B cell (primary cell): ENCODE results near the gene BTBD10. TPM values are rescaled to one million over a fixed set of nuclear protein-coding genes. Genes with fewer than 3 reads are reported as not detected.

Source experiments
- ATAC-seq: fragments of 200-7000 bp; cut with Tn5 transposase; one replicate; pipeline ENCODE4 v1.10.0; 2021; ENCODE audit warnings: low read depth, mild to moderate bottlenecking, moderate number of reproducible peaks, moderate library complexity
- CTCF ChIA-PET: fragments of 350-600 bp; sonication (Branson Sonifier 250); formaldehyde crosslinking; loops from one replicate; lab custom pipeline; 2021; ENCODE audit warnings: antibody characterized with exemption, inconsistent platforms; lab: Charles Lee
- POLR2A ChIA-PET: fragments of 350-600 bp; sonication (Branson Sonifier 250); formaldehyde crosslinking; loops from one replicate; lab custom pipeline; 2021; ENCODE audit warnings: antibody characterized with exemption; lab: Charles Lee
- DNase-seq: peaks from one replicate; pipeline ENCODE4 v3.0.0; 2013
- H2AFZ ChIP-seq: 2 replicates; pipeline ENCODE4 v1.6.1; 2012; ENCODE audit warnings: mild to moderate bottlenecking, low read depth, low read length; ENCODE audit not compliant: insufficient read depth, poor library complexity, severe bottlenecking
- H3K27ac ChIP-seq, 2 donors: 1 replicate in 1 of 2; 2 replicates in 1 of 2; pipeline ENCODE4 v1.5.1; 2012 to 2013; ENCODE audit warnings: low read length in 2 of 2, mild to moderate bottlenecking in 2 of 2, moderate library complexity in 1 of 2
- H3K27me3 ChIP-seq, 4 experiments: fragments of 200-600 bp in 1 of 4; sonication (generic) in 1 of 4; replicated peaks in 1 of 4; 1 replicate in 2 of 4; 2 replicates in 2 of 4; pipeline versions ENCODE4 v1.6.1 to v1.7.0; 2013 to 2016; ENCODE audit warnings: low read length in 3 of 4, mild to moderate bottlenecking in 2 of 4, mixed read lengths in 1 of 4, moderate library complexity in 1 of 4; ENCODE audit not compliant: insufficient read depth in 4 of 4, control insufficient read depth in 3 of 4; ENCODE audit errors: control extremely low read depth in 1 of 4
- H3K36me3 ChIP-seq, 2 experiments: replicated peaks in 1 of 2; 1 replicate in 1 of 2; 2 replicates in 1 of 2; pipeline versions ENCODE4 v1.6.1 to v1.7.1; 2013; ENCODE audit warnings: low read length in 1 of 2; ENCODE audit not compliant: insufficient read depth in 2 of 2, control insufficient read depth in 1 of 2; ENCODE audit errors: control extremely low read depth in 1 of 2, extremely low read depth in 1 of 2
- H3K4me1 ChIP-seq, 2 donors: fragments of 200-600 bp in 1 of 2; sonication (generic) in 1 of 2; 1 replicate in 1 of 2; 2 replicates in 1 of 2; pipeline versions ENCODE4 v1.5.1 to v1.6.1; 2013 to 2017; ENCODE audit warnings: low read length in 2 of 2; ENCODE audit not compliant: control insufficient read depth in 2 of 2, insufficient read depth in 2 of 2
- H3K4me2 ChIP-seq: replicated peaks from 2 replicates; pipeline ENCODE3; 2012; ENCODE audit warnings: mild to moderate bottlenecking, low read depth, low read length; ENCODE audit not compliant: poor library complexity, severe bottlenecking
- H3K4me3 ChIP-seq, 5 experiments: fragments of 200-600 bp in 1 of 5; sonication (generic) in 1 of 5; 1 replicate in 3 of 5; 2 replicates in 2 of 5; pipeline versions ENCODE4 v1.5.1 to v1.7.0; 2011 to 2016; ENCODE audit warnings: low read length in 4 of 5, mild to moderate bottlenecking in 4 of 5, low read depth in 2 of 5, control low read depth in 1 of 5, moderate library complexity in 1 of 5; ENCODE audit not compliant: insufficient read depth in 1 of 5; ENCODE audit errors: control extremely low read depth in 1 of 5, extremely low read depth in 1 of 5
- H3K79me2 ChIP-seq: fragments of 200-600 bp; sonication (generic); one replicate; pipeline ENCODE4 v1.6.0; 2016; ENCODE audit warnings: low read length; ENCODE audit not compliant: control insufficient read depth, insufficient read depth
- H3K9ac ChIP-seq: fragments of 200-600 bp; sonication (generic); 2 replicates; pipeline ENCODE4 v1.6.1; 2017; ENCODE audit warnings: mild to moderate bottlenecking, low read length, moderate library complexity
- H3K9me3 ChIP-seq, 3 donors: one replicate each; pipeline versions ENCODE4 v1.6.1 to v1.7.1; 2013; ENCODE audit warnings: low read length in 2 of 3; ENCODE audit not compliant: control insufficient read depth in 2 of 3, insufficient read depth in 1 of 3; ENCODE audit errors: control extremely low read depth in 1 of 3
- H4K20me1 ChIP-seq: 2 replicates; pipeline ENCODE4 v1.6.0; 2012; ENCODE audit warnings: mild to moderate bottlenecking, low read length; ENCODE audit not compliant: insufficient read depth, control insufficient read depth, poor library complexity, severe bottlenecking
- H3K27ac Mint-ChIP-seq: one replicate; pipeline ENCODE4 v1.8.0; 2021; ENCODE audit warnings: mixed read lengths
- H3K27me3 Mint-ChIP-seq: one replicate; pipeline ENCODE4 v1.8.0; 2021; ENCODE audit warnings: mixed read lengths
- H3K4me1 Mint-ChIP-seq: one replicate; pipeline ENCODE4 v1.8.0; 2021; ENCODE audit warnings: mixed read lengths
- H3K4me3 Mint-ChIP-seq: one replicate; pipeline ENCODE4 v1.8.0; 2021; ENCODE audit warnings: mixed read lengths
- H3K9me3 Mint-ChIP-seq: one replicate; pipeline ENCODE4 v1.8.0; 2022; ENCODE audit warnings: mixed read lengths; ENCODE audit not compliant: insufficient read depth
- CTCF ChIP-seq: fragments of 200-600 bp; IDR thresholded peaks from one replicate; pipeline ENCODE4 v1.8.0; 2022; ENCODE audit warnings: antibody characterized with exemption, mild to moderate bottlenecking
- EZH2 ChIP-seq: IDR thresholded peaks from 2 replicates; pipeline ENCODE4 v1.6.1; 2012; ENCODE audit warnings: borderline replicate concordance, low read depth, mild to moderate bottlenecking, moderate library complexity, low read length; ENCODE audit not compliant: insufficient read depth, poor library complexity, severe bottlenecking
- WGBS: methylation state at CpG from one replicate; pipeline ENCODE4 v1.1.5; 2013; ENCODE audit warnings: missing lambda C conversion rate; ENCODE audit not compliant: insufficient coverage; 5-methylcytosine and 5-hydroxymethylcytosine counted together
- intact Hi-C: fragments of 100-400 bp; cut with micrococcal nuclease; formaldehyde crosslinking; loops from one replicate; pipeline ENCODE4 v1.10.0; 2022
- polyA plus RNA-seq: library from polyadenylated mRNA; depleted of rRNA; stranded (reverse); fragments of >200 nt; gene quantifications from 2 replicates; pipeline ENCODE4 v1.2.3, GENCODE V29; 2012
- total RNA-seq, 2 donors: library from RNA; stranded (reverse); fragments of 120-200 nt in 1 of 2; gene quantifications; 1 replicate in 1 of 2; 2 replicates in 1 of 2; pipeline versions ENCODE4 v1.2.3 to v1.2.4, GENCODE V29; 2013 to 2022

The BTBD10 gene
- total and polyA plus RNA-seq, 2 donors (not counting 1 experiment from before 2014, with no cell fraction given) = 8.2 to 19.6 TPM

GRCh38 chr11:13338427-13339069, 124.5 kb downstream of the BTBD10 start:
- Histone ChIP-seq H3K36me3 (no peaks in the 10 kb centered on the region), H3K4me2 (peak overlapping the region; percentile 21), H2AFZ (no peak overlapping the region), H3K27me3 (no peaks in the 10 kb centered on the region), H3K9ac (peak overlapping the region; percentile 31), H4K20me1 (peaks cover 37% of the 10 kb centered on the region), H3K9me3 (no peaks in the 10 kb centered on the region), H3K27ac (no peak overlapping the region), H3K4me3 (peak overlapping the region in 1 of 5 experiments; percentile 8), H3K4me1 (peaks cover 8 to 11% of the 10 kb centered on the region in 2 donors), H3K79me2 (peaks cover 15% of the 10 kb centered on the region)
- no peak for ATAC-seq
- WGBS = 89% methylated on average over 5 of the region's 9 CpGs
- H3K27ac Mint-ChIP-seq = no peak overlapping the region
- peaks cover 57% of the 10 kb centered on the region for H3K4me1 Mint-ChIP-seq
- CTCF ChIA-PET = interaction anchor here (0.5 to 1.4 kb wide), 5 partner anchors 9 to 375 kb away, joined by 3 to 4 read pairs (median 3); no protein-coding TSS in a partner anchor
- H3K4me3 Mint-ChIP-seq = peak overlapping the region; percentile 54
- DNase-seq = no peak
- no peaks in the 10 kb centered on the region for H3K9me3 Mint-ChIP-seq
- TF ChIP-seq EZH2 (no peak), CTCF (no peak)
- intact Hi-C loops = loop anchor here (5.0 to 10.0 kb wide), 2 partner anchors 61 to 104 kb away; partner anchors contain the start of gene BMAL1
- no peaks in the 10 kb centered on the region for H3K27me3 Mint-ChIP-seq
- POLR2A ChIA-PET = no interaction called here

GRCh38 chr11:13338019-13338426, 125.0 kb downstream of the BTBD10 start:
- peak overlapping the region; percentile 31 for H3K9ac ChIP-seq
- H3K27me3 ChIP-seq = no peaks in the 10 kb centered on the region
- no peaks in the 10 kb centered on the region for H3K9me3 ChIP-seq
- DNase-seq = no peak
- peaks cover 15% of the 10 kb centered on the region for H3K79me2 ChIP-seq
- no peak for TF ChIP-seq EZH2
- no peak for TF ChIP-seq CTCF
- H4K20me1 ChIP-seq = peaks cover 34% of the 10 kb centered on the region
- Mint-ChIP-seq H3K27me3 (no peaks in the 10 kb centered on the region), H3K27ac (no peak overlapping the region), H3K9me3 (no peaks in the 10 kb centered on the region), H3K4me1 (peaks cover 57% of the 10 kb centered on the region), H3K4me3 (peak overlapping the region; percentile 54)
- intact Hi-C loops = loop anchor here (5.0 to 10.0 kb wide), 2 partner anchors 61 to 103 kb away; partner anchors contain the start of gene BMAL1
- peak overlapping the region in 1 of 5 experiments; percentile 8 for H3K4me3 ChIP-seq
- H3K4me1 ChIP-seq = peaks cover 13 to 16% of the 10 kb centered on the region in 2 donors
- no peak for ATAC-seq
- CTCF ChIA-PET = interaction anchor here (0.7 to 1.3 kb wide), 3 partner anchors 9 to 128 kb away, joined by 3 read pairs; no protein-coding TSS in a partner anchor
- peak overlapping the region; percentile 21 for H3K4me2 ChIP-seq
- no peaks in the 10 kb centered on the region for H3K36me3 ChIP-seq
- POLR2A ChIA-PET = no interaction called here
- WGBS = 17% methylated on average over 2 of the region's 5 CpGs
- no peak overlapping the region for H2AFZ ChIP-seq
- H3K27ac ChIP-seq = no peak overlapping the region
